ENCODE data around the gene UBE2I. TPM values are rescaled to one million over a fixed set of nuclear protein-coding genes. Genes with fewer than 3 reads are reported as not detected.

Gene UBE2I
- total RNA-seq, 1 experiment from 2014 or later, result 271 TPM

GRCh38 chr16:1362807-1363206 is 53.4 kb downstream of the UBE2I start:
- peaks cover 19% of the 10 kb centered on the region for H3K36me3 ChIP-seq (ENCODE audit: low read depth)
- no peaks in the 10 kb centered on the region for H3K9me2 ChIP-seq (ENCODE audit: insufficient read depth)
- H3F3A ChIP-seq (ENCODE audit: insufficient read depth, low read depth), result peaks cover 48% of the 10 kb centered on the region; the same call in 1 of the 2 replicates
- ChIA-PET CTCF (no interaction called here), POLR2A (ENCODE audit: unreplicated experiment) (no interaction called here)
- BruUV-seq (replicated peaks), result TSS peak; percentile 16
- H3K4me1 ChIP-seq (replicated peaks; ENCODE audit: insufficient read depth), result peaks cover 8% of the 10 kb centered on the region
- no peak overlapping the region for H3K27ac ChIP-seq
- peaks cover 37% of the 10 kb centered on the region for H3K79me2 ChIP-seq (ENCODE audit: low read depth)
- no peak overlapping the region for H2AFZ ChIP-seq
- H4K20me1 ChIP-seq (ENCODE audit: insufficient read depth), result peaks cover 36% of the 10 kb centered on the region
- H3K9me3 ChIP-seq (ENCODE audit: insufficient read depth, low read depth), result no peaks in the 10 kb centered on the region
- H3K4me2 ChIP-seq, result no peak overlapping the region
- H3K27me3 ChIP-seq (ENCODE audit: insufficient read depth, low read depth), result no peaks in the 10 kb centered on the region
- no peak for TF ChIP-seq EZH2 (IDR thresholded peaks at IDR 0.05; ENCODE audit: low read depth)
- TF ChIP-seq CTCF (conservative IDR thresholded peaks at IDR 0.05), result no peak
- intact Hi-C loops (cut with micrococcal nuclease; ENCODE audit: unreplicated experiment), result no loop called here
- DNase-seq, result no peak
- no peak overlapping the region for H3K4me3 ChIP-seq

- Histone ChIP-seq H3K4me2 (no peak overlapping the region), H3K36me3 (ENCODE audit: low read depth) (peaks cover 19% of the 10 kb centered on the region), H3K79me2 (ENCODE audit: low read depth) (peaks cover 32% of the 10 kb centered on the region), H4K20me1 (ENCODE audit: insufficient read depth) (peaks cover 28% of the 10 kb centered on the region), H2AFZ (no peak overlapping the region), H3F3A (ENCODE audit: insufficient read depth, low read depth) (peaks cover 40% of the 10 kb centered on the region; the same call in 1 of the 2 replicates), H3K9me2 (ENCODE audit: insufficient read depth) (no peaks in the 10 kb centered on the region), H3K4me3 (no peak overlapping the region), H3K9me3 (ENCODE audit: insufficient read depth, low read depth) (no peaks in the 10 kb centered on the region), H3K4me1 (replicated peaks; ENCODE audit: insufficient read depth) (peaks cover under 1% of the 10 kb centered on the region), H3K27ac (no peak overlapping the region), H3K27me3 (ENCODE audit: insufficient read depth, low read depth) (no peaks in the 10 kb centered on the region)
- intact Hi-C loops (cut with micrococcal nuclease; ENCODE audit: unreplicated experiment), result no loop called here
- peak in 1 of 2 experiments; percentile 67 for DNase-seq
- TF ChIP-seq EZH2 (IDR thresholded peaks at IDR 0.05; ENCODE audit: low read depth) (no peak), CTCF (conservative IDR thresholded peaks at IDR 0.05) (peak; percentile 75)
- CTCF ChIA-PET, result interaction anchor here (0.5 kb wide), 1 partner anchor 8 kb away, joined by 4 read pairs; no protein-coding TSS in a partner anchor
- POLR2A ChIA-PET (ENCODE audit: unreplicated experiment), result interaction anchor here (0.6 kb wide), 1 partner anchor 1319 kb away, joined by 4 read pairs; the partner anchor contains the start of gene KCTD5
- no TSS peak for BruUV-seq (replicated peaks)
Measured at GRCh38 chr16:1363501-1364041, 54.1 kb downstream of the UBE2I start.

GRCh38 chr16:1364510-1364909 is 55.1 kb downstream of the UBE2I start:
- no peak overlapping the region for H3K4me2 ChIP-seq
- no peaks in the 10 kb centered on the region for H3K27me3 ChIP-seq (ENCODE audit: insufficient read depth, low read depth)
- H3F3A ChIP-seq (ENCODE audit: insufficient read depth, low read depth), result peaks cover 38% of the 10 kb centered on the region; the same call in 1 of the 2 replicates
- no TSS peak for BruUV-seq (replicated peaks)
- DNase-seq, result no peak
- ChIA-PET CTCF (interaction anchor here (0.6 kb wide), 1 partner anchor 14 kb away, joined by 6 read pairs; no protein-coding TSS in a partner anchor), POLR2A (ENCODE audit: unreplicated experiment) (no interaction called here)
- intact Hi-C loops (cut with micrococcal nuclease; ENCODE audit: unreplicated experiment), result no loop called here
- H3K79me2 ChIP-seq (ENCODE audit: low read depth), result peaks cover 25% of the 10 kb centered on the region
- no peaks in the 10 kb centered on the region for H3K9me2 ChIP-seq (ENCODE audit: insufficient read depth)
- no peaks in the 10 kb centered on the region for H3K4me1 ChIP-seq (replicated peaks; ENCODE audit: insufficient read depth)
- no peak overlapping the region for H2AFZ ChIP-seq
- H3K36me3 ChIP-seq (ENCODE audit: low read depth), result peaks cover 19% of the 10 kb centered on the region
- no peak overlapping the region for H3K27ac ChIP-seq
- no peaks in the 10 kb centered on the region for H3K9me3 ChIP-seq (ENCODE audit: insufficient read depth, low read depth)
- peaks cover 24% of the 10 kb centered on the region for H4K20me1 ChIP-seq (ENCODE audit: insufficient read depth)
- H3K4me3 ChIP-seq, result no peak overlapping the region
- TF ChIP-seq CTCF (conservative IDR thresholded peaks at IDR 0.05), result no peak
